K562 (cell line): ENCODE data around the gene ADIPOR1. TPM values are rescaled to one million over a fixed set of nuclear protein-coding genes. Genes with fewer than 3 reads are reported as not detected.
A peak's percentile ranks its signal among the peaks of the same experiment; 100 is the strongest.

ENCODE experiments used
- CBFA2T2 ChIP-seq: fragments of 450-650 bp; conservative IDR thresholded peaks from 2 replicates; pipeline ENCODE4 v1.6.1; 2017; ENCODE audit warnings: mild to moderate bottlenecking
- ELF2 ChIP-seq: fragments of 250-450 bp; sonication (Bioruptor Pico); IDR thresholded peaks from 2 replicates; pipeline ENCODE4 v1.5.0; 2021; ENCODE audit warnings: mild to moderate bottlenecking
- ESRRB ChIP-seq: fragments of 250-450 bp; sonication (Bioruptor Pico); IDR thresholded peaks from 2 replicates; pipeline ENCODE4 v1.5.0; 2020; ENCODE audit warnings: mild to moderate bottlenecking, moderate library complexity, borderline replicate concordance
- FOXK1 ChIP-seq: sonication (generic); formaldehyde crosslinking; IDR thresholded peaks from 2 replicates; pipeline ENCODE4 v1.8.0; 2022; ENCODE audit warnings: missing genetic modification reagents, mild to moderate bottlenecking, borderline replicate concordance
- HDAC6 ChIP-seq: IDR thresholded peaks from 2 replicates; pipeline ENCODE4 v1.6.1; 2012; ENCODE audit warnings: low read depth, mild to moderate bottlenecking, control low read depth, inconsistent platforms, low read length, moderate library complexity
- HLTF ChIP-seq: fragments of 450-650 bp; IDR thresholded peaks from 2 replicates; pipeline ENCODE4 v1.6.1; 2016
- KAT7 ChIP-seq: sonication (generic); formaldehyde crosslinking; IDR thresholded peaks from 2 replicates; pipeline ENCODE4 v1.8.0; 2022; ENCODE audit warnings: missing genetic modification reagents, mild to moderate bottlenecking, borderline replicate concordance
- NR3C1 ChIP-seq: sonication (generic); formaldehyde crosslinking; IDR thresholded peaks from 2 replicates; pipeline ENCODE4 v1.8.1; 2022; ENCODE audit warnings: missing genetic modification reagents
- TCF7 ChIP-seq: sonication (generic); IDR thresholded peaks from 2 replicates; pipeline ENCODE4 v1.6.1; 2016; ENCODE audit warnings: antibody characterized with exemption, borderline replicate concordance
- TEAD1 ChIP-seq, 2 experiments: fragments of 450-650 bp in 1 of 2; sonication (generic) in 1 of 2; formaldehyde crosslinking; IDR thresholded peaks; 2 replicates each; pipeline versions ENCODE4 v1.4.0 to v1.8.0; 2020 to 2022; ENCODE audit warnings: mild to moderate bottlenecking in 2 of 2, missing genetic modification reagents in 1 of 2
- ZNF431 ChIP-seq: sonication (generic); formaldehyde crosslinking; IDR thresholded peaks from 2 replicates; pipeline ENCODE4 v1.8.0; 2022; ENCODE audit warnings: mild to moderate bottlenecking, missing genetic modification reagents
- ZNF668 ChIP-seq: fragments of 250-450 bp; sonication (Bioruptor Pico); IDR thresholded peaks from 2 replicates; pipeline ENCODE4 v1.8.0; 2022; ENCODE audit warnings: mild to moderate bottlenecking, inconsistent platforms
- polyA plus RNA-seq, 8 experiments: library from polyadenylated mRNA; depleted of rRNA in 4 of 8; stranded (reverse) in 5 of 8; unstranded in 3 of 8; fragments of >200 nt; fragmentation: Nextera tagmentation in 2 of 8; fragmentation: Illumina TruSeq in 1 of 8; extraction: Ambion mirVana in 2 of 8; extraction: Trizol in 1 of 8; gene quantifications; 2 replicates each; pipeline versions ENCODE4 v1.2.1 to v1.2.3, GENCODE V29; 2011 to 2014; ENCODE audit warnings: inconsistent platforms in 1 of 8, missing spikeins in 1 of 8
- total RNA-seq, 7 experiments: library from RNA; depleted of rRNA in 6 of 7; stranded (reverse); fragments of >200 nt in 6 of 7; fragmentation: Illumina TruSeq in 2 of 7; extraction: Trizol in 2 of 7; gene quantifications; 2 replicates each; pipeline versions ENCODE4 v1.2.1 to v1.2.3, GENCODE V29; 2011 to 2021; ENCODE audit warnings: low replicate concordance in 1 of 7
- TF ChIP-seq, protein P1 (sequence below): fragments of 250-450 bp; sonication (Bioruptor Pico); IDR thresholded peaks from 2 replicates; pipeline ENCODE4 v1.5.0; 2022; ENCODE audit warnings: mild to moderate bottlenecking
- TF ChIP-seq, protein P2 (sequence below), 2 experiments: fragments of 450-650 bp in 1 of 2; IDR thresholded peaks; 2 replicates each; pipeline ENCODE4 v1.6.1; 2011 to 2017; ENCODE audit warnings: low read depth in 2 of 2, antibody characterized with exemption in 1 of 2, borderline replicate concordance in 1 of 2, low read length in 1 of 2, mild to moderate bottlenecking in 1 of 2, mixed read lengths in 1 of 2; ENCODE audit not compliant: control insufficient read depth in 1 of 2
- TF ChIP-seq, protein P3 (sequence below): sonication (generic); formaldehyde crosslinking; IDR thresholded peaks from 2 replicates; pipeline ENCODE4 v1.8.1; 2023; ENCODE audit warnings: mild to moderate bottlenecking, missing genetic modification reagents
- TF ChIP-seq, protein P4 (sequence below): fragments of 250-450 bp; sonication (Bioruptor Pico); IDR thresholded peaks from 2 replicates; pipeline ENCODE4 v1.5.1; 2021; ENCODE audit warnings: mild to moderate bottlenecking
- TF ChIP-seq, protein P5 (sequence below), 2 experiments: fragments of 450-650 bp; IDR thresholded peaks; 2 replicates each; pipeline ENCODE4 v1.6.1; 2016

Gene ADIPOR1
- total and polyA plus RNA-seq, 9 of the 15 experiments (the other 6 are each of a cell fraction or from before 2014, with no cell fraction given): 29.0 to 217 (median 100) TPM

DNA sequence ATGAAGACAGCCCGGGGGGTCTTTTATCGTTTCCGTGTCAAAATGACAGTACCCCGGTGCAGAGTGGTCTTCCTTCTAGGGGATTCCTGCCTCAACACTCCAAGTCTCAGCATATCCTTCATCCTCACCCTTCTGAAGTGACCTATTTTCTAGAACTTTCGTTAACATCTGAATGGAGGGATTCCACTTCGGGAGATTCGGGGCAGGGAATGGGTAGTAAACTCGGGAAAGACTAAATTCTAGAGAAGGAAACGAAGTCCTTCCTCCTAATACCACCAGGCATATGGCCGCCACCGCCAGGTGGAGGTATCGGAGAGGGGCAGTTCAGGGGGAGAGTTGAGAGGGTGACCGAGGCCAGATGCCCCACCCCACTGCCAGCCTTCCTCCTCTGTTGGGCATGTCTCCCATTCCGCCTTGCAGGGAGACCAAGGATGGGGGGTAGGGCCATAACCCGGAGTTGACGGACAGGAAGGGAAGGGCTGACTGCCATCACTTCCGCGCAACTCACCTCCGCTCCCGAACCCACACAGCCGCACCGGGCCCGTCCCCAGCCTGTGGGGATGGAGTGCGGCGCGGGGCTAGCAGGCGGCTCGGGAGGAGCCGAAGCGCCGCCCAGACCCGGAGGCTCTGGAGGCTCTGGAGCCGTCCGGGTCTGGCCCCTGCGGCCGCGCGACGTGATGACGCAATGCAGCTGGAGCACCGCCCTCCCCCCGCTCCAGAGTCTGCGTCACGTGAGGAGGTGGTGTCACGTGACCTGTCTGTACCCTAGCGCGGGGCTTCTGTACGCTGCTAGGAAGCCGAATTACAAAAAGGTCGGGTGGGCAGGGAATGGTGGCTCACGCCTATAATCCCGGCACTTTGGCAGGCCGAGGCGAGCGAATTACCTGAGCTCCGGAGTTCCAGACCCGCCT lies 31.3 kb downstream of the ADIPOR1 start, which contains the start of gene KLHL12 (continued):
- TF ChIP-seq, protein P1, sequence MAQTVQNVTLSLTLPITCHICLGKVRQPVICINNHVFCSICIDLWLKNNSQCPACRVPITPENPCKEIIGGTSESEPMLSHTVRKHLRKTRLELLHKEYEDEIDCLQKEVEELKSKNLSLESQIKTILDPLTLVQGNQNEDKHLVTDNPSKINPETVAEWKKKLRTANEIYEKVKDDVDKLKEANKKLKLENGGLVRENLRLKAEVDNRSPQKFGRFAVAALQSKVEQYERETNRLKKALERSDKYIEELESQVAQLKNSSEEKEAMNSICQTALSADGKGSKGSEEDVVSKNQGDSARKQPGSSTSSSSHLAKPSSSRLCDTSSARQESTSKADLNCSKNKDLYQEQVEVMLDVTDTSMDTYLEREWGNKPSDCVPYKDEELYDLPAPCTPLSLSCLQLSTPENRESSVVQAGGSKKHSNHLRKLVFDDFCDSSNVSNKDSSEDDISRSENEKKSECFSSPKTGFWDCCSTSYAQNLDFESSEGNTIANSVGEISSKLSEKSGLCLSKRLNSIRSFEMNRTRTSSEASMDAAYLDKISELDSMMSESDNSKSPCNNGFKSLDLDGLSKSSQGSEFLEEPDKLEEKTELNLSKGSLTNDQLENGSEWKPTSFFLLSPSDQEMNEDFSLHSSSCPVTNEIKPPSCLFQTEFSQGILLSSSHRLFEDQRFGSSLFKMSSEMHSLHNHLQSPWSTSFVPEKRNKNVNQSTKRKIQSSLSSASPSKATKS (CRISPR knock-in tag): no peak
- TF ChIP-seq TEAD1 (CRISPR knock-in tag; IDR thresholded peaks at IDR 0.05) (peak; percentile 68 to 70; a peak in 3 of 4 replicates), NR3C1 (CRISPR knock-in tag) (no peak), ELF2 (CRISPR knock-in tag) (peak; percentile 59; the same call in 1 of the 2 replicates), FOXK1 (CRISPR knock-in tag) (peak; percentile 82), HLTF (peak; percentile 50; the same call in 1 of the 2 replicates), KAT7 (peak; percentile 38; the same call in 1 of the 2 replicates), ZNF668 (CRISPR knock-in tag) (no peak), CBFA2T2 (peak; percentile 100), HDAC6 (no peak), ESRRB (CRISPR knock-in tag) (no peak), TCF7 (no peak; the same call in 1 of the 2 replicates), ZNF431 (CRISPR knock-in tag) (peak; percentile 54)
- TF ChIP-seq, protein P2, sequence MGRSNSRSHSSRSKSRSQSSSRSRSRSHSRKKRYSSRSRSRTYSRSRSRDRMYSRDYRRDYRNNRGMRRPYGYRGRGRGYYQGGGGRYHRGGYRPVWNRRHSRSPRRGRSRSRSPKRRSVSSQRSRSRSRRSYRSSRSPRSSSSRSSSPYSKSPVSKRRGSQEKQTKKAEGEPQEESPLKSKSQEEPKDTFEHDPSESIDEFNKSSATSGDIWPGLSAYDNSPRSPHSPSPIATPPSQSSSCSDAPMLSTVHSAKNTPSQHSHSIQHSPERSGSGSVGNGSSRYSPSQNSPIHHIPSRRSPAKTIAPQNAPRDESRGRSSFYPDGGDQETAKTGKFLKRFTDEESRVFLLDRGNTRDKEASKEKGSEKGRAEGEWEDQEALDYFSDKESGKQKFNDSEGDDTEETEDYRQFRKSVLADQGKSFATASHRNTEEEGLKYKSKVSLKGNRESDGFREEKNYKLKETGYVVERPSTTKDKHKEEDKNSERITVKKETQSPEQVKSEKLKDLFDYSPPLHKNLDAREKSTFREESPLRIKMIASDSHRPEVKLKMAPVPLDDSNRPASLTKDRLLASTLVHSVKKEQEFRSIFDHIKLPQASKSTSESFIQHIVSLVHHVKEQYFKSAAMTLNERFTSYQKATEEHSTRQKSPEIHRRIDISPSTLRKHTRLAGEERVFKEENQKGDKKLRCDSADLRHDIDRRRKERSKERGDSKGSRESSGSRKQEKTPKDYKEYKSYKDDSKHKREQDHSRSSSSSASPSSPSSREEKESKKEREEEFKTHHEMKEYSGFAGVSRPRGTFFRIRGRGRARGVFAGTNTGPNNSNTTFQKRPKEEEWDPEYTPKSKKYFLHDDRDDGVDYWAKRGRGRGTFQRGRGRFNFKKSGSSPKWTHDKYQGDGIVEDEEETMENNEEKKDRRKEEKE (IDR thresholded peaks at IDR 0.05; ENCODE audit: borderline replicate concordance in 1 of 2, control insufficient read depth in 1 of 2, low read depth in 2 of 2, low read length in 1 of 2): no peak
- TF ChIP-seq, protein P3, sequence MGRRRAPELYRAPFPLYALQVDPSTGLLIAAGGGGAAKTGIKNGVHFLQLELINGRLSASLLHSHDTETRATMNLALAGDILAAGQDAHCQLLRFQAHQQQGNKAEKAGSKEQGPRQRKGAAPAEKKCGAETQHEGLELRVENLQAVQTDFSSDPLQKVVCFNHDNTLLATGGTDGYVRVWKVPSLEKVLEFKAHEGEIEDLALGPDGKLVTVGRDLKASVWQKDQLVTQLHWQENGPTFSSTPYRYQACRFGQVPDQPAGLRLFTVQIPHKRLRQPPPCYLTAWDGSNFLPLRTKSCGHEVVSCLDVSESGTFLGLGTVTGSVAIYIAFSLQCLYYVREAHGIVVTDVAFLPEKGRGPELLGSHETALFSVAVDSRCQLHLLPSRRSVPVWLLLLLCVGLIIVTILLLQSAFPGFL (CRISPR knock-in tag): no peak
- TF ChIP-seq, protein P4, sequence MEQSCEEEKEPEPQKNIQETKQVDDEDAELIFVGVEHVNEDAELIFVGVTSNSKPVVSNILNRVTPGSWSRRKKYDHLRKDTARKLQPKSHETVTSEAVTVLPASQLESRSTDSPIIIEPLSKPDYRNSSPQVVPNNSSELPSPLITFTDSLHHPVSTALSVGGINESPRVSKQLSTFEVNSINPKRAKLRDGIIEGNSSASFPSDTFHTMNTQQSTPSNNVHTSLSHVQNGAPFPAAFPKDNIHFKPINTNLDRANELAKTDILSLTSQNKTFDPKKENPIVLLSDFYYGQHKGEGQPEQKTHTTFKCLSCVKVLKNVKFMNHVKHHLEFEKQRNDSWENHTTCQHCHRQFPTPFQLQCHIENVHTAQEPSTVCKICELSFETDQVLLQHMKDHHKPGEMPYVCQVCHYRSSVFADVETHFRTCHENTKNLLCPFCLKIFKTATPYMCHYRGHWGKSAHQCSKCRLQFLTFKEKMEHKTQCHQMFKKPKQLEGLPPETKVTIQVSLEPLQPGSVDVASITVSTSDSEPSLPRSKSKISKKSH (CRISPR knock-in tag): no peak
- TF ChIP-seq, protein P5, sequence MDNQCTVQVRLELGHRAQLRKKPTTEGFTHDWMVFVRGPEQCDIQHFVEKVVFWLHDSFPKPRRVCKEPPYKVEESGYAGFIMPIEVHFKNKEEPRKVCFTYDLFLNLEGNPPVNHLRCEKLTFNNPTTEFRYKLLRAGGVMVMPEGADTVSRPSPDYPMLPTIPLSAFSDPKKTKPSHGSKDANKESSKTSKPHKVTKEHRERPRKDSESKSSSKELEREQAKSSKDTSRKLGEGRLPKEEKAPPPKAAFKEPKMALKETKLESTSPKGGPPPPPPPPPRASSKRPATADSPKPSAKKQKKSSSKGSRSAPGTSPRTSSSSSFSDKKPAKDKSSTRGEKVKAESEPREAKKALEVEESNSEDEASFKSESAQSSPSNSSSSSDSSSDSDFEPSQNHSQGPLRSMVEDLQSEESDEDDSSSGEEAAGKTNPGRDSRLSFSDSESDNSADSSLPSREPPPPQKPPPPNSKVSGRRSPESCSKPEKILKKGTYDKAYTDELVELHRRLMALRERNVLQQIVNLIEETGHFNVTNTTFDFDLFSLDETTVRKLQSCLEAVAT (IDR thresholded peaks at IDR 0.05): peak in 1 of 2 experiments; percentile 35; a peak in 1 of 4 replicates
